GM18868 (cell line): ENCODE measurements around the gene S100A11.

Experiments
- ATAC-seq: cut with Tn5 transposase; IDR thresholded peaks from one replicate; pipeline ENCODE4 v1.9.1; 2021; ENCODE audit warnings: mild to moderate bottlenecking, moderate library complexity; ENCODE audit not compliant: unreplicated experiment

S100A11 gene

DNA sequence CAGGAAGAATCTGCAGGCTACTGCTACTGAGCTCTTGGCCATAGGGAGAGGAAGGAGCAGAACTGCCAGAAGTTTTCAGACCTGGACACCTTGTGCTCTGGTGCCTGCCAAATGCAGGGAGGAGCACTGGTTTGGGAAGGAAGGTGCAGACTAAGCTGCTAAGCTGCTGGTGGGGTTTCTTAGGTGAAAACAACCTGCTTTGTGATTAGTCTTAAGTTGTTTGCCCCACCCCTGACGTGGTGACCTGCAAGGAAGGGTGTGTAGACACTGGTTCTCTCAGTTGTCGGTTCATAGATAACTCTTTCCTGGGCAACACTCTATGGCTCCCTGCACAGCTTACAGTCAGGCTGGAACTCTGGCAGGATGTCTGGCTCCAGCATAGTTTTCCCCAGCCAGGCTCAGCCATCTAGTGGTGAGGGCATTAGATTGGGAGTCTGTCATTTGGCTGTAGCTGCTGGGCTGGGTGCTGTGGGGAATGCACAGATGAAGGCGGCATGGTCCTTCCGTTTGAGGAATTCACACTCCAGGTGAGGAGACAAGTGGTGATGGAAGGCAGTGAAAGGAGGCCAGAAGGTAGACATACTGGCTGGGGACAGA lies 32.9 kb downstream of the S100A11 start:
- no peak for ATAC-seq

DNA sequence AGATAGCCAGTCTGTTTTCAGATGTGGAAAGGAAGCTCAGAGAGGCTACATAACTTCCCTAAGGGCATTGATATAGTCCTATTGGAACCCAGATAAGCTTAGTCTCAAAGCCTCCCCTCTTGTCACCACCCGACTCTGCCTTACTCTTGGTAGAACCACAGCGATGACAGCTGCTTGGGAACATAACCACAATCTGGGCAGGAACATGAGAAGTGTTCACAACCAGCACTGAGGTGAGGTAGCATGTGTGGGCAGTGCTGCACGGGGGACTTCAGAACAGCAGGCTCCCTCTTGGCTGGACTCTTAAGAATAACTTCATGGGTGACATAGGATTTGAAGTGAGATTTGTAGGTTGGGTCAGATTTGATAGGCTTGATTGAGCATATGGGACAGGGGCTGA lies 33.8 kb downstream of the S100A11 start:
- ATAC-seq = no peak

DNA sequence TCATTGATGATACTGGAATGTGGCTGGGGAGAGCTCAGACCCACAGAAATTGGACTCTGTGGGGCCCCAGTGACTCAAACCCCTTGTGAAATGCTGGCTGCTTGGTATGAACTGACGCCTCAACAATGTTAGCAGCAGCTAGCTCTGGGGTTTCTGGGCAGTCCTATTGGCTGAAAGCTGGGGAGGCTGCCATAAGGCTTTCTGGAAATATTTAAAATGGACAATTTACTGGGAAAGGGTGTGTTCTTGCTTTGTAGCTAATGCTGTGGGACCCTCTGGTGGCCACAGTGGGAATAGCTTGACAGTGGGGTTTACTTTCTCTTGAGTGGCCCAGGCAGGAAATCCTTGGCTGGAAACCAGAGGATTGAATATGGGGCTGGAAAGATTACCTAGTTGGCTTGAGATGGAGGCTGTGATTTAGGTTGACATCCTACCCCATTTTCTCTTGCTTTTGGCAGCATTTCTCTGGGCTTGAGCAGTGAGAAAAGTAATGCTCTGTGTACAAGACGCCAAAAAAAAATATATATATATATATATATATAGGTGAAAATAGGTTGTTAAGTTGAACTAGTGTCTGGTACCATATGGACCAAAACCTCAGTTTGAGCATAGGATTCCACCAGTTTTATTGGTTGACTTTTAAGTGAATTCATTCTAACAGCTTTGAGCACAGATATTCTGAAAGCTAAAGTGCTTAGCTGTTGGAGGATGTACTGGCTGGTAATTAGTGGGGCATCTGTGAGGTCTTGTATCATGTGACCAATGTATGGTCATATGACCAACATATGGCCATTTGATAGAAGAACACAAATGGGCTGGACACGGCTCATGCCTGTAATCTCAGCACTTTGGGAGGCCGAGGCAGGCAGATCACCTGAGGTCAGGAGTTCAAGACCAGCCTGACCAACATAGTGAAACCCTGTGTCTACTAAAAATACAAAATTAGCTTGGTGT lies 34.9 kb downstream of the S100A11 start:
- no peak for ATAC-seq

DNA sequence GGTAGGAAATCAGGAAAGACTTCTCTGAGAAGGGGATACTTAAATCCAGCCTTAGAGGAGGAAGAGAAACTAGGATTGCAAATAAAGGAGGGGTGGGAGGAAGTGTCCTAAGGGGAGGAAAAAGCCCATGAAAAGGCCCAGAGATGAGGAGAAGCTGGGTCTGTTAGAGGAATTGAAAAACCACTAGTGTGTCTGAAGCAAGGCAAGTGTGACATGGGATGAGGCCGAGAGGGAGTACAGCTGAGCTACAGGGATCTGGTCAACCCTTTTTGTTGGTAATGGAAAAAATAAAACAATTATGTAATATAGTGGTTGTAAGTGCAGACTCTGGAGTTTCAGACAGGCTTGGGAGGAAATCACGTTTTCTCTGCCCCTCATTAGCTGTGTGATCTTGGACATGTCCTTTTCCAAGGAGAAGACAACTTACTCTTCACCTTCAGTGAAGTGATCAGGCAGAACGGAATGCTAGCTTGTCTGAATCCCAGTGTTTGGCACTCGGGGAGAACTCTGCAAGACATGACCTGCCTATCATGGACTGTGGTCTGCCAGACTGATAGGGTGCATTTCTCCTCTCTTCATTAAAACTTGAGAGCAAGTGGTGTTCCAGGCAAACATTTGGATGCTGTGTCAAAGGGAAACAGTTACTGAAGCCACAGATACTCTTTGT lies 35.7 kb downstream of the S100A11 start:
- ATAC-seq = no peak

DNA sequence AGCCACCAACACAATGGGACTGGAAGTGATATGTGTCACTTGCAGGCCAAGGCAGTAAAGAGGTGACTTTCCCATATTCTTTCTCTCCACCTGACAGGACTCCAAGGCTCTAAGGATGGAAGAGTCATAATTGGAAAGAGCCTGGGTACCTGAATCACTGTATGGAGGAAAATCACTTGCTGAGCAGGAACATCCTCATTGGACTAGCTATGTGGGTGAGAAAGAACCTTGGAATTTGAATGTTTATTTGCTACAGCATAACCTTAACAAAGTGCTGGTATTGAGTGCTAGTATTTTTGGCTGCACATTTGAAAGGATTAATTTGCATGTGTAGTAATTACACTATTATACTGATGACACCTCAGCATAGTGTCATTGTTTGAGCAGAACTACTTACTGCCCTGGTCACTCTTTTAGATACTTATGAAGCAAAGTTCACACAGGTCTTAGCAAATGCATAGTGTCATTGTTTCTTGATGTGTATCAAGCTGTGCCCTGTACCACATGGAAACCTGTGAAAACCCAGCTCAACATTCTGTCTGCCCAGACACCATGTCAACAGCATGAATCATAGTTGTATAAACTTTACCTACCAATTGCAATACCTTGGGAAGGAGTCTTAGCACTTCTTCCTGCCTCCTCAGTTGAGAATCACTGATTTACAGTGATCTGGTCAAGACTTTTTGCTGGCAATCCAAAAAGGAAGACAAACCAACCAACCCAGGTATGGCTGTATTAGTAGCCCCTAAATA lies 38.0 kb downstream of the S100A11 start:
- ATAC-seq = no peak

DNA sequence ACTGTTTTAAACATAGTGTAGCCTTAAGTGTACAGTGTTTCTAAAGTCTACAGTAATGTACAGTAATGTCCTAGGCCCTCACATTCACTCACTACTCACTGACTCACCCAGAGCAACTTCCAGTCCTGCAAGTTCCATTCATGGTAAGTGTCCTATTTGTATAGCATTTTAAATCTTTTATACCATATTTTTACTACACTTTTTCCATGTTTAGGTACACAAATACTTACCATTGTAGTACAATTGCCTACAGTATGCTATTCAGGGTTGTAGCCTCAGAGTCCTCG lies 39.6 kb downstream of the S100A11 start:
- no peak for ATAC-seq

DNA sequence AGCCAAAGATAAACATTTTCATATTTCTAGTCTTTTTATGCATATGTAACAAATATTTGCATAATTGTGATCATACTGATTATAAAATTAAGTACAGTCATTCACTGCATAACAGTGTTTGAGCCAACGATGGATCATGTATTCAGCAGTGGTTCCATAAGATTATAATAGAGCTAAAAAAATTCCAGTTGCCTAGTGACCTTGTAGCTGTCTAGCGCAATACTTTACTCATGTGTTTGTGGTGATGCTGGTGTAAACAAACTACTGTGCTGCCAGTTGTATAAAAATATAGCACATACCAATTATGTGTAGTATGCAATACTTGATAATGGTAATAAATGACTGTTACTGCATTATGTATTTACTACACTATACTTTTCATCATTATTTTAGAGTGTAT lies 41.0 kb downstream of the S100A11 start:
- ATAC-seq = no peak

DNA sequence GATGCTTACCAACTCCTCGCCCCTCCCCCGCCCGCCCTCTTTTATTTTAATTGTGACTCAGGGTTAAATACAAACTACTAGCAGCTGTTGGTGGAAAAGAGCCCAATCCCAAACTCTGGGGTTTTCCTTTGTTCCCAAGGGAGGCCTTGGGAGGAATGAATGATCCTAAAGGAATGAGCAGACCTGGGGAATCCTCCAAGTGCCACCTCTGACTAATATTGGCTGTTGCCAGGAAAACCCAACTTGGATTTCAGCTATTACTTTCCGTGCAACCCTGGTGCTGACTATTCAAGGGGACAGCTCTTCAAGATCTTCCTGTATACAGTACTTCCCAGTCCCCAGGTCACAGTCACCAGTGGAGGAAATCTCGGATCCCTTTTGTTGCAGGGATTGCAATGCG lies 41.8 kb downstream of the S100A11 start:
- ATAC-seq = no peak

DNA sequence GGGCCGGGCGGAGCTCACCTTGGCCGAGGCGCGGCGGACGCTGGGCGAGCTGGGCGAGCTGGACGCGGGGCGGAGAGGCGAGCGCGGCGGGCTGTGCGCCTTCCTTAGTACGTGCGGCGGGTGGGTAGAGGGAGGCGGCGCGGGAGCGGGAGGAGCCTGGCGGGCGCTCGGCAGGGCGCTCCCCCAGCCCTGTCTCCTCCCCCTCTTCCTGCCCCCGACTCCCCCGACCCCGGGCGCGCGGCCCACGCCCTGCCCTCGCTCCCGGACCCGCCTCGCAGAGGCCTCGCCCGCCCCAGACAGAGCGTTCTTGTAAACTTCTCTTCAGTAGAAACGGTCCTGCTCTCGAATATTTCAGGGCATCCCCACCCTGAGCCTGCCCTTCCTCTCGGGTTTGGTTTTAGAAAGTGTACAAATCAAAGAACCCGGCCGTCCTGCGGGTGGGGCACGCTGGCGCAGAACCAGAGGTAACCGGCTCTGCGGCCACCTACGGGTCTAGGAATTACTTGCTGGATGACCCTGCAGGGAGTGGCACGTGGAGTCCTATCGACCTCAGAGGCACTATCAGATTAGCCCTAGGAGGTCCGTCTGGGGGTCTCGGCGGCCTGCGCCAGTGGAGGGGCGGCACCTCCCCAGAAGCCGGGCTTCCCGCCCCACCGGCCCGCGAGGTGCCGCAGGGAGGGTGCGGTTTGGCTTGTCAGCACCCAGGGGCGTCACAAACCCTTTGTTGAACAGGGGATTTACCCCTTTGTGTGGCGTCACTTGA lies 42.9 kb downstream of the S100A11 start, which contains the start of gene S100A10:
TSS of gene S100A10 (minus strand) at position 126 of the 763 bp plus-strand sequence. CDS start 7,629 bp downstream, outside the sequence.
- ATAC-seq = no peak

DNA sequence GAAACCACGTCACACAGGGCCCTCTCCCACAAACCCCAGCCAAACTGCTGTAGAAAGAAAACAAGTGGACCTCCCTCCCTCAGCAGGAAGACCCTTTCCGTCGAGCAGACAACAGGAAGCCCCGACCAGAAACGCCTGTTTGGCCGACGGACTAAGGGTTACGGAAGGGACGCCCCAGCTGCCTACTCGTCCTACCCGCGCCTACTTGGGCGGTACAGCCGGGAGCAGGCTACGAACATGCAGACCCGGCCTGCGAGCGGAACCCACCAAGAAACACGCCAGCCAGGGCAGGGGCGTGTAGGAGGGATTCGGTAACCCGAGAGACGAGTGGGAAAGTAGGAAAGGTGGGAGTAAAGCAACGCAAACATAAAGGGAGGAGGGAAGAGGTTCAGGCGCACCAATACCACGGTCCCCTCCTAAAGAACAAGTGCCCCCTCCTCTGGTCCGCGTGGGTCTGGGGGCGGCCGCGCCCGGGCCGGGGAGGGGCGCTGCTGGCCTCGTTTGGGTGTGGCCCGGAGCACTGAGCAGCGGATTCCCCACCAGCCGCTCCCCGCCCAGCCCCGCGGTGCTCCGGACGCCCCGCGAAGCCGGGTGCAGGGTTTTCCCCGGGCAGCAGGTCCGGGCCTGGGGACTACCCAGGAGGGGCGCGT lies 43.6 kb downstream of the S100A11 start:
- no peak for ATAC-seq

DNA sequence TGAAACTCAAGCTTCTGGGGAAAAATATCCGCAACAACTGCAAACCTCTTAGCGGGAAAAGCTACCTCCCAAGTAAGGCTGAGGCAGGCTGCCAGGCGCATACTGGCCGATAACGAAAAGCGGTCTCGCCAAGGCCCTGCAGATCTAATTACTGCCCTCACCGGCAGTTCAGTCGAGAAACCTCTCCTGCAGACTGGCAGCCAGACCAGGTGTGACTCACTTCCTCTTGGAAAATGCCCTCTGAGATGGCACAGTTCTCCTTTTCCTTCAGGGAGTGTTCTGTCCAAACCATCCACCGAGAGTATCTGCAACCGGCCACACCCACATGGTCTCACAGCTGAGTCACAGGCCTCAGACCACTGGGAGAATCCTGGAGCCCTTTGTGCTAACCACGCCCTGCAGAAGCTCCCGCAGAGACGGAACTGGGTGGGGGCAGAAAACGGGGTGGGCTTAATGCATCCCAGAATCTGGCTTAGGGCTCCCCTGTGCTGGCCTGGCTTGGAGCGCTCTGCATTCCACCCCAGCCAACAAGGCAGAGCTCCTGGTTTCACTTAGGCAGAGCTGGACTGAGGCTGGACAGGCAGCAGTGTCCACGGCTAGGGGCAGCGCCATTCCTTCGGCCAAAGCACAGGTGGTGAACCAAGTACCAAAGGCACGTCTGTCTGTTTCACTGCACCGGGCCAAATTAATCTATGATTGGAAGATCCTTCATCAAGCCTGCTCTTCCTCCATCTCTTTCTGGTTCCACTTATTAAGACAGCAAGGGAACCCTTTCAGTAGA lies 44.3 kb downstream of the S100A11 start:
- ATAC-seq = no peak

DNA sequence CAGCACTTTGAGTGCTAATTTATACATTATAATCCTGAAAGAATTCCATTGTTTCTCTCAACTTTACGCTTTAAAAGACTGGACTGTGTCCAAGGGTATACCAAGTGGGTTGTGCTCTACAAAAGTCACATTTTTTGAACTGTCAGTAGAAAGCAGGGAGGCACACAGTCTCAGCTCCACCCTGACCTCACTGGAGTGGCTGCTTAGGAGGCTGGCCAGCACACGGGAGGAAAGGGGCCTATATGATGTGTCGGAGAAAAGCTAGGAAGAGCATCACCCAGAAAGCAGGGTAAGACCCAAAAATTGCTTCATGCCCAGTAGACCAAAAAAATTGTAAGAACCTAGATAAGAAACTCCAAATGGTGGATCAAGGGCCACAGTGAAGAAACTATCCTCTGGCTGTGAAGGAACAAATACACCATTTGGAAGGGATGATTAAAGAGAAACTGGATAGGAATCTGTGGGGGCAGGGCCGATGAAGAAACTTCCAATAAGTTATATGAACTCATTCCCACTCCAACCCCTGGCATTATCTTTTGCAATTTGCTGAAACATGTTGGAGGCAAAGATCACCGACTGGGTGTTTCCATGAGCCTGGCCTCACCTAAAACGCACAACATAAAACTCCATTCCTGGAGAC lies 45.0 kb downstream of the S100A11 start:
- no peak for ATAC-seq

DNA sequence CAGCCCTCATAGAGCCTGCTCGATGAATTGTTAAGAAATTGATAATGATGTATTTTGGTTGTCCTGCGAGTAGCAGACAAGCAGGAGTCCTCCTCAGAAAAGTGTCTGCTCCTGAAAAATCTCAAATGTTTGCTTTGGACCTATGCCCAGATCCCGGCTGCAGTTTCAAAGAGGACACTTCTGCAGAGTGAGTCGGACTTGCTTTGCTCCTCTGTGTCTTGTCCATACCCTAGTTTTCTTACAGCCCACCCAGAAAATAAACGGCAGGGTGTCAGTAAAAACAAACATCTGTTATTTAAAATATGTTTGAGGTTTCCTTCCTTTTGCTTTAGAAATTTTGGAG lies 46.0 kb downstream of the S100A11 start:
- ATAC-seq = no peak

DNA sequence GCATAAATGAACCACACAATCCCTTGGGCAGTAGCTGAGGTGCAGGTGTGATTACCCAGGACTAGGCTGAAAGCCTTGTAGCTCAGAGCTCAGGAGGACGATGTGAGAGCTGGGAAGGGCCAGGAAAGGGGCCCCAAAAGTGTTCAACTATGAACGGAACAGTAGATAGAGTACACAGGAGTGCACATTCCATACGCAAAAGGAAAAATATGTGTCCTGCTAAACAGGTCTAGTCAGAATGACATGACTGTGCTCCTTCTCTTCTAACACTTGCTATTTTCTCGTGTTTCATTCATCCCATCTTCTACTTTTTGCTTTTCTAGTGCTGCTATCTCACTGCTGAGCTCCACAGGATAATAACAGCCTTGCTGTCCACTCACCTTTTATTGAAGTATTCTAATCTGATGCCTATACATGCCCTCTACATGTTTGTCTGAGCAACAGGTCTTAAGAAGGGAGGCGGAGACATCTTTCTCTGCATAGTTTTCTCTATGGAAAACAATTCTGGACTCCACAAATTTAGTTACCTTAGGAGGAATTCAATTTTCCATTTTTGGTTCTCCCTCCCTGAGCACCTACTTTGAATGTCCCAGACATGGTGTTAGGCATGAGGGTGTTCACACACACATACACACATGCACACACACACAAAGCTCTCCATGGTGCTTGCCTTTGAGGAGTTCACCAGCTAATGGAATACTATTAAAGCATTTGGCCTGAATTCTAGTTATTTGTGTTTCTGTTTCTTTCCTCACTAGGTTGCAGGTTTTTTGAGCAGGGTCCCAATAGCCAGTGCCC lies 46.5 kb downstream of the S100A11 start:
- no peak for ATAC-seq

DNA sequence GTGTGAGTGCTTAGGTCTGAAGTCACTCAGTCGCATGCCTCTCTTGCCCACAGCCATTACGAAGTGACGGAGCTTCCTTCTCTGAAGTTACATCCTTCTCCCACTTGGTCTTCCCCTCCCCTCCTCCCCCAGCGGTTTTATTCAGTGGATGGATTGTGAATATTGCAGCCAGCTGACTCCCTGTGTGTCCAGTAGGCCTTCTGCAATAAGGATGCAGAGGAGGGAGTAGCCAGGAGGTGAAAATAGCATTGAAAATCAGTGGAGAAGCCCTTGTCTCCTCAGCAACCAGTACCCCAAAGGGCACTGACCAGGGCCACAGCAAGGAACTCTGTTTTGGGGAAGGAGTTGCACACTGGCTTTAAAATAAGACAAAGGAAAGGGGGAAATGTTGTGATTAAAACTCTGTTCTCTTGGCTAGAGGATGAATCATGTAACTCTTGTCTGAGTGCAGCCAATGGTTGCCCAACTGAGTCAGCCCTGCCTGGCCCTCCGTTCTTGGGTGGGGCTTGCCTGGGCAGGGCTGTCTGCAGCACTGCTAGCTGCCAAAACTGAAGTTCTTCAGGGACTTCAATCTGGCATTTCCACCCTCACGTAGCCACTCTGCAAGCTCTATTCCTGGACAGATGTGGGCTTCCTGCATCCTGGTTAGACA lies 47.5 kb downstream of the S100A11 start:
- no peak for ATAC-seq

DNA sequence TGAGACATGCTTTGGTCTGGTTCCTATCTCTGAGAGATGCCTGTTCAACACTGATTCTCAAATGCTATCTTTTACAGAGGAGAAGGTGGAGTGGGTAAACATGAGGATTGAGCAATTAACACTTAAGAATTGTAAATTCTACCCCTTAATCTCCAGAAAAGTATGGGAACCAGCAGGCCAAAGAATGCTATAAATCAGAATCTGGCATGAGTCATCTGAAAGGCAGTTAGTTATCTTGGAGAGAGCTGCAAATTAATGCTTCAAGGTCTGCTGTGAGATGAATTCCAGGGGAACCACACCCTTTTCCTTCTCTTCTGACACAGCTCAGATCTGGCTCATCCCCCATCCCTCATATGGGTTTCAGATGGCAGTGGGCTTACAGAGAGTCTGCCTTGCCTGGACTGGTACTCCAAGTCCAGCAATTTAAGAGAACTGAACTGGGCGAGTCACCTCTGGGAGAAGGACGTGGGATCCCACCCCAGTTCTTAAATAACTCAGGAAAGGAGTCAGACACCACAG lies 48.3 kb downstream of the S100A11 start:
- ATAC-seq = no peak

DNA sequence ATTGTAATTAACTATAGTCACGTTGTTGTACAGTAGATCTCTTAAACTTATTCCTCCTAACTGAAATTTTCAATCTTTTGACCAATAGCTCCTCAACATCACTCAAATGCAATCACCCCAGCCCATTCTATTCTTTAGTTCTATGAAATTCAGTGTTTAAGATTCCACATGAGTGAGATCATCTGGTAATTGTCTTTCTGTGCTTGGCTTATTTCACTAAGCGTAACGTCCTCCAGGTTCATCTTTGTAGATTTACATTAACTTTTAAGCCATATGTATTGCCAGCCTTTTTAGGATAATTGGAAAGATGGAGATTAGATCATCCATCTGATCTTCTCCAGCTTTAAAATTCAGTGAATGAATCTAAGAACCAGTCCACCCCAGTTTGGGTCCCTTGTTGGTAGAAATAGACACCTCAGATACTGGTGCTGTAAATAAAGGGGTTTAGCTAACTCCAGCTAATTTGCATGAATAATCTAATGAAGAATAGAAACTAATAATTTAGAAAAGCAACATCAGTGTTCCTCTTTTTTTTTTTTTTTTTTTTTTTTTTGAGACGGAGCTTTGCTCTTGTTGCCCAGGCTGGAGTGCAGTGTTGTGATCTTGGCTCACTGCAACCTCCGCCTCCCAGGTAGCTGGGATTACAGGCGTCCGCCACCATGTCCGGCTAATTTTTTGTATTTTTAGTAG lies 50.2 kb downstream of the S100A11 start:
- no peak for ATAC-seq
